ENCODE data around the gene AGR2. TPM values are rescaled to one million over a fixed set of nuclear protein-coding genes. Genes with fewer than 3 reads are reported as not detected.

Gene AGR2
- total and polyA plus RNA-seq, 2 experiments from 2014 or later, result 0.38 TPM; not detected in 1

DNA sequence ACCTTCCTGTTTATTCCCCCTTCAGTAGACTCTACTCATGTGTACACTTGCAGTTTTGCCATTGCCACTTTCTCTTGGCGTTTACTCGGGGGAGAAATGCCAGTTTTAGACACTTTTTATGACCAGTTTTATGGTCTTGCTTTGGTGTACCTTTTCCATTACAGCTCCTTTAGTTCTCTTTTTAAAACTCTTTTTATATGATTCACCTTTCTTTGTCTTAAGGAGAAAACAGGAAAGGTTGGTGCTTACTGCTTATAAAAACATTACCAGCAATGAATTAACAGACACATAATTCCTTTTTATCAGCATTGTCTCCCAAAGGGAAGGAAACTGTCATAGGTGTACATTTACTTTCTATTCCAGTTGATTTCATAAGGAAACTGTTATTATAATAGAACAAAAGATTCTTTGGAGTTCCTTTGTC, 39.4 kb downstream of the AGR2 start:
- Histone ChIP-seq H3K4me3 (no peak overlapping the region), H3K9me3 (ENCODE audit: low read depth) (no peaks in the 10 kb centered on the region), H3K27me3 (no peaks in the 10 kb centered on the region), H3K4me1 (ENCODE audit: low read depth) (peaks cover under 1% of the 10 kb centered on the region), H3K36me3 (no peaks in the 10 kb centered on the region), H3K27ac (no peak overlapping the region)
- TF ChIP-seq, protein P1, sequence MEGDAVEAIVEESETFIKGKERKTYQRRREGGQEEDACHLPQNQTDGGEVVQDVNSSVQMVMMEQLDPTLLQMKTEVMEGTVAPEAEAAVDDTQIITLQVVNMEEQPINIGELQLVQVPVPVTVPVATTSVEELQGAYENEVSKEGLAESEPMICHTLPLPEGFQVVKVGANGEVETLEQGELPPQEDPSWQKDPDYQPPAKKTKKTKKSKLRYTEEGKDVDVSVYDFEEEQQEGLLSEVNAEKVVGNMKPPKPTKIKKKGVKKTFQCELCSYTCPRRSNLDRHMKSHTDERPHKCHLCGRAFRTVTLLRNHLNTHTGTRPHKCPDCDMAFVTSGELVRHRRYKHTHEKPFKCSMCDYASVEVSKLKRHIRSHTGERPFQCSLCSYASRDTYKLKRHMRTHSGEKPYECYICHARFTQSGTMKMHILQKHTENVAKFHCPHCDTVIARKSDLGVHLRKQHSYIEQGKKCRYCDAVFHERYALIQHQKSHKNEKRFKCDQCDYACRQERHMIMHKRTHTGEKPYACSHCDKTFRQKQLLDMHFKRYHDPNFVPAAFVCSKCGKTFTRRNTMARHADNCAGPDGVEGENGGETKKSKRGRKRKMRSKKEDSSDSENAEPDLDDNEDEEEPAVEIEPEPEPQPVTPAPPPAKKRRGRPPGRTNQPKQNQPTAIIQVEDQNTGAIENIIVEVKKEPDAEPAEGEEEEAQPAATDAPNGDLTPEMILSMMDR (IDR thresholded peaks at IDR 0.05; ENCODE audit: low read depth, low read length), result no peak
- DNase-seq (ENCODE audit: low read depth in 1 of 2, low spot score in 1 of 2), result no peak

DNA sequence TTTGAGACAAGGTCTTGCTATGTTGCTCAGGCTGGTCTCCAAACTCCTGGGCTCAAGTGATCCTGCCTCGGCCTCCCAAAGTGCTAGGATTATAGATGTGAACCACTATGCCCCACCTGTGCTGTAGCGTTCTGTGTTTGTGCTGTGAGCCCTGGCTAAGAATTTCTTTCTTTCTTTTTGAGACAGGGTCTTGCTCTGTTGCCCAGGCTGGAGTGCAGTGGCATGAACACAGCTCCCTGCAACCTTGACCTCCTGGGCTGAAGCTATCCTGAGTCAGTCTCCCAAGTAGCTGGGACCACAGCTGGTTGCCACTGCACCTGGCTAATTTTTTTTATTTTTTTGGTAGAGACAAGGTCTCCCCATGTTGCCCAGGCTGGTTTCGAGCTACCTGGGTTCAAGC, 39.9 kb downstream of the AGR2 start:
- TF ChIP-seq, protein P1 (IDR thresholded peaks at IDR 0.05; ENCODE audit: low read depth, low read length), result no peak
- no peak overlapping the region for H3K27ac ChIP-seq

GRCh38 chr7:16762177-16762576, 42.6 kb downstream of the AGR2 start:
- Histone ChIP-seq H3K27ac (no peak overlapping the region), H3K27me3 (no peaks in the 10 kb centered on the region), H3K36me3 (no peaks in the 10 kb centered on the region), H3K9me3 (ENCODE audit: low read depth) (no peaks in the 10 kb centered on the region), H3K4me3 (no peak overlapping the region), H3K4me1 (ENCODE audit: low read depth) (no peaks in the 10 kb centered on the region)
- TF ChIP-seq, protein P1 (IDR thresholded peaks at IDR 0.05; ENCODE audit: low read depth, low read length), result no peak
- DNase-seq (ENCODE audit: low read depth in 1 of 2, low spot score in 1 of 2), result no peak

More for the DNA sequence above, 39.9 kb downstream of the AGR2 start:
- H3K9me3 ChIP-seq (ENCODE audit: low read depth), result no peaks in the 10 kb centered on the region
- no peak overlapping the region for H3K4me3 ChIP-seq
- no peaks in the 10 kb centered on the region for H3K36me3 ChIP-seq
- H3K27me3 ChIP-seq, result no peaks in the 10 kb centered on the region
- no peak for DNase-seq (ENCODE audit: low read depth in 1 of 2, low spot score in 1 of 2)
- no peaks in the 10 kb centered on the region for H3K4me1 ChIP-seq (ENCODE audit: low read depth)

- Histone ChIP-seq H3K9me3 (ENCODE audit: low read depth) (no peaks in the 10 kb centered on the region), H3K4me1 (ENCODE audit: low read depth) (peaks cover 16% of the 10 kb centered on the region), H3K36me3 (no peaks in the 10 kb centered on the region), H3K27me3 (no peaks in the 10 kb centered on the region), H3K4me3 (no peak overlapping the region), H3K27ac (no peak overlapping the region)
- DNase-seq (ENCODE audit: low read depth in 1 of 2, low spot score in 1 of 2), result no peak
- TF ChIP-seq, protein P1 (IDR thresholded peaks at IDR 0.05; ENCODE audit: low read depth, low read length), result no peak
These were observed 45.0 kb downstream of the AGR2 start for GRCh38 chr7:16759840-16760239.

- peaks cover 18% of the 10 kb centered on the region for H3K4me1 ChIP-seq (ENCODE audit: low read depth)
- no peaks in the 10 kb centered on the region for H3K27me3 ChIP-seq
- no peak overlapping the region for H3K4me3 ChIP-seq
- no peaks in the 10 kb centered on the region for H3K9me3 ChIP-seq (ENCODE audit: low read depth)
- no peaks in the 10 kb centered on the region for H3K36me3 ChIP-seq
- no peak overlapping the region for H3K27ac ChIP-seq
- TF ChIP-seq, protein P1 (IDR thresholded peaks at IDR 0.05; ENCODE audit: low read depth, low read length), result no peak
- no peak for DNase-seq (ENCODE audit: low read depth in 1 of 2, low spot score in 1 of 2)
These were observed 45.9 kb downstream of the AGR2 start for GRCh38 chr7:16758631-16759611.
